Measurements from ENCODE around the gene PDLIM7. TPM values are rescaled to one million over a fixed set of nuclear protein-coding genes. Genes with fewer than 3 reads are reported as not detected.

Gene PDLIM7
- total and polyA plus RNA-seq, 2 of the 8 experiments (the other 6 are each of a cell fraction or from before 2014, with no cell fraction given), result 67.3 to 94.2 TPM

DNA sequence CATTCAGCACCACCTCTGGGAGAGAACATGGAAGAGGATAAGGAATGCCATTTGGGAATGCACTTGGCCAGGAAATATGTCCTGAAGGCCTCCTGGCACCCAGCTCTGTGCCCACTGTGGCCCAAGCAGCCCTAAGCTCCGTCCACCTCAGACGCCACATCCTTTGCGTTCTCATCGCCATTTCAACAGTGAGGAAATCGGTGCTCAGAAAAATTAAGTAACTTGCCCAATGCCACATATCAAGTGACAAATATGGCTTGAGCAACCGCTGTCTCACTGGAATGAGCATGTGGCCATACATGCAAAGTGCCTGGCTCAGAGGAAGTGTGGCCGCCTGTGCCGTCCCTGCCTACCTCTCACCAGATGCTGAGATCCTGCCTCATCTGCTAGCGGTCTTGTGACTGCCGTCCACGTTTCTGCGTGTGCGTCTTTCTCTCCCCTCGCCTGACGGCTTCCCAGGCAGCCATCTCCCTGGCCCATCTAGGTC, 13.2 kb upstream of the PDLIM7 start:
- H2BK5ac ChIP-seq (ENCODE audit: low read depth, low read length), result no peak overlapping the region; the same call in 1 of the 2 replicates
- H3K4ac ChIP-seq (replicated peaks; ENCODE audit: insufficient read length, low read depth, low read length), result no peak overlapping the region
- CTCF ChIA-PET (ENCODE audit: partially characterized antibody), result interaction anchor here (0.6 to 20.8 kb wide), 5 partner anchors 10 to 1465 kb away, joined by 3 to 306 read pairs (median 3); partner anchors contain the start of gene PDLIM7
- no peak overlapping the region for H3K14ac ChIP-seq (ENCODE audit: insufficient read length)
- FAIRE-seq (no peak), DNase-seq (ENCODE audit: low read depth in 1 of 2, low spot score in 2 of 2) (no peak)
- H3K9me3 ChIP-seq (ENCODE audit: insufficient read depth in 2 of 2, low read depth in 1 of 2, low read length in 1 of 2), result no peaks in the 10 kb centered on the region
- H3K36me3 ChIP-seq (ENCODE audit: control insufficient read depth in 2 of 4, insufficient read depth in 4 of 4, low read length in 3 of 4), result peaks cover 26 to 48% (median 47%) of the 10 kb centered on the region in 4 experiments
- H4K5ac ChIP-seq (ENCODE audit: insufficient read length, low read depth, low read length), result no peak overlapping the region
- H4K20me1 ChIP-seq (replicated peaks in 1 of 2; ENCODE audit: control insufficient read depth in 1 of 2, insufficient read depth in 2 of 2, low read length in 2 of 2), result peaks cover 0 to 17% of the 10 kb centered on the region in 2 experiments
- 95% methylated on average over 14 of the region's 15 CpGs; no CpG with 5 or more reads in 1 of the 2 experiments for WGBS, 2 experiments (ENCODE audit: extremely low coverage in 1 of 2, insufficient coverage in 1 of 2, insufficient read length in 1 of 2, insufficient replicate concordance in 2 of 2, low coverage in 1 of 2, low lambda C conversion rate in 2 of 2, missing lambda C conversion rate in 1 of 2)
- no peak overlapping the region for H3K4me3 ChIP-seq (ENCODE audit: extremely low read depth in 1 of 4, insufficient read depth in 2 of 4, low read depth in 3 of 4, low read length in 4 of 4)
- peak overlapping the region; percentile 75; the same call in 1 of the 2 replicates for H2AK5ac ChIP-seq (ENCODE audit: low read depth, low read length)
- POLR2A ChIA-PET (ENCODE audit: partially characterized antibody), result interaction anchor here (0.7 to 65.5 kb wide), 4 partner anchors 14 to 43 kb away, joined by 3 to 3349 read pairs (median 6); partner anchors contain the start of genes DBN1, FAM193B, PDLIM7 and PRR7
- no peaks in the 10 kb centered on the region for H3K23me2 ChIP-seq (ENCODE audit: low read depth, low read length)
- 0 out of 2 replicates have a peak, but pooled peaks have one; percentile 19 for TF ChIP-seq POLR2AphosphoS5 (IDR thresholded peaks at IDR 0.05; ENCODE audit: low read depth, low read length)
- TF ChIP-seq MAFK (IDR thresholded peaks at IDR 0.05; ENCODE audit: low read depth, low read length), result no peak
- 0 out of 2 replicates have a peak, but pooled peaks cover 2% of the 10 kb centered on the region for H3K79me1 ChIP-seq (ENCODE audit: low read depth, low read length)
- H3K18ac ChIP-seq (ENCODE audit: extremely low read depth, low read length), result no peak overlapping the region
- H3K56ac ChIP-seq (replicated peaks; ENCODE audit: insufficient read length, low read depth, low read length), result no peak overlapping the region
- H4K8ac ChIP-seq (ENCODE audit: extremely low read depth, insufficient read depth, low read length), result no peak overlapping the region
- H2BK15ac ChIP-seq (ENCODE audit: low read length), result no peak overlapping the region
- no peak overlapping the region for H2BK20ac ChIP-seq (ENCODE audit: low read length)
- no peak overlapping the region for H2BK120ac ChIP-seq (replicated peaks; ENCODE audit: low read depth, low read length)
- no peak overlapping the region for H3K27ac ChIP-seq (ENCODE audit: low read depth, low read length)
- H3K27me3 ChIP-seq (replicated peaks in 1 of 4; ENCODE audit: control insufficient read depth in 3 of 4, extremely low read depth in 1 of 4, insufficient read depth in 3 of 4, low read length in 3 of 4), result no peaks in the 10 kb centered on the region
- H4K91ac ChIP-seq (replicated peaks; ENCODE audit: insufficient read length, low read length), result no peak overlapping the region
- no peak overlapping the region for H3K23ac ChIP-seq (ENCODE audit: insufficient read length)
- no peak overlapping the region for H3K4me2 ChIP-seq (ENCODE audit: insufficient read depth in 1 of 2, low read depth in 2 of 2, low read length in 2 of 2)
- H3K9ac ChIP-seq (replicated peaks in 1 of 4; ENCODE audit: extremely low read depth in 1 of 4, low read depth in 3 of 4, low read length in 3 of 4), result no peak overlapping the region
- H3K79me2 ChIP-seq (ENCODE audit: control insufficient read depth in 1 of 2, insufficient read depth in 2 of 2, low read length in 2 of 2), result peaks cover 0 to under 1% of the 10 kb centered on the region in 2 experiments; a peak in 1 of 4 replicates
- H3K4me1 ChIP-seq (replicated peaks in 1 of 4; ENCODE audit: control insufficient read depth in 3 of 4, insufficient read depth in 4 of 4, low read length in 3 of 4), result peaks cover under 1 to 12% (median 9%) of the 10 kb centered on the region in 4 experiments; a peak in 6 of 7 replicates
- H2AFZ ChIP-seq (ENCODE audit: low read length), result no peak overlapping the region
- H2BK12ac ChIP-seq (ENCODE audit: low read depth, low read length), result no peak overlapping the region

Data from H1 (cell line).